ENCODE data around the gene DGCR6L.

- TF ChIP-seq BCL3 (IDR thresholded peaks at IDR 0.05) (no peak), RFX5 (IDR thresholded peaks at IDR 0.05) (no peak), POLR2A (IDR thresholded peaks at IDR 0.05; ENCODE audit: low read length) (no peak), CTCF (IDR thresholded peaks at IDR 0.05) (no peak), PHF8 (IDR thresholded peaks at IDR 0.05; ENCODE audit: borderline replicate concordance, low read depth) (no peak), FOXS1 (CRISPR knock-in tag; IDR thresholded peaks at IDR 0.05) (no peak)
- TF ChIP-seq, protein P1, sequence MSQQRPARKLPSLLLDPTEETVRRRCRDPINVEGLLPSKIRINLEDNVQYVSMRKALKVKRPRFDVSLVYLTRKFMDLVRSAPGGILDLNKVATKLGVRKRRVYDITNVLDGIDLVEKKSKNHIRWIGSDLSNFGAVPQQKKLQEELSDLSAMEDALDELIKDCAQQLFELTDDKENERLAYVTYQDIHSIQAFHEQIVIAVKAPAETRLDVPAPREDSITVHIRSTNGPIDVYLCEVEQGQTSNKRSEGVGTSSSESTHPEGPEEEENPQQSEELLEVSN (IDR thresholded peaks at IDR 0.05; ENCODE audit: borderline replicate concordance, low read depth) = no peak
- TF ChIP-seq, protein P2, sequence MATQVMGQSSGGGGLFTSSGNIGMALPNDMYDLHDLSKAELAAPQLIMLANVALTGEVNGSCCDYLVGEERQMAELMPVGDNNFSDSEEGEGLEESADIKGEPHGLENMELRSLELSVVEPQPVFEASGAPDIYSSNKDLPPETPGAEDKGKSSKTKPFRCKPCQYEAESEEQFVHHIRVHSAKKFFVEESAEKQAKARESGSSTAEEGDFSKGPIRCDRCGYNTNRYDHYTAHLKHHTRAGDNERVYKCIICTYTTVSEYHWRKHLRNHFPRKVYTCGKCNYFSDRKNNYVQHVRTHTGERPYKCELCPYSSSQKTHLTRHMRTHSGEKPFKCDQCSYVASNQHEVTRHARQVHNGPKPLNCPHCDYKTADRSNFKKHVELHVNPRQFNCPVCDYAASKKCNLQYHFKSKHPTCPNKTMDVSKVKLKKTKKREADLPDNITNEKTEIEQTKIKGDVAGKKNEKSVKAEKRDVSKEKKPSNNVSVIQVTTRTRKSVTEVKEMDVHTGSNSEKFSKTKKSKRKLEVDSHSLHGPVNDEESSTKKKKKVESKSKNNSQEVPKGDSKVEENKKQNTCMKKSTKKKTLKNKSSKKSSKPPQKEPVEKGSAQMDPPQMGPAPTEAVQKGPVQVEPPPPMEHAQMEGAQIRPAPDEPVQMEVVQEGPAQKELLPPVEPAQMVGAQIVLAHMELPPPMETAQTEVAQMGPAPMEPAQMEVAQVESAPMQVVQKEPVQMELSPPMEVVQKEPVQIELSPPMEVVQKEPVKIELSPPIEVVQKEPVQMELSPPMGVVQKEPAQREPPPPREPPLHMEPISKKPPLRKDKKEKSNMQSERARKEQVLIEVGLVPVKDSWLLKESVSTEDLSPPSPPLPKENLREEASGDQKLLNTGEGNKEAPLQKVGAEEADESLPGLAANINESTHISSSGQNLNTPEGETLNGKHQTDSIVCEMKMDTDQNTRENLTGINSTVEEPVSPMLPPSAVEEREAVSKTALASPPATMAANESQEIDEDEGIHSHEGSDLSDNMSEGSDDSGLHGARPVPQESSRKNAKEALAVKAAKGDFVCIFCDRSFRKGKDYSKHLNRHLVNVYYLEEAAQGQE (IDR thresholded peaks at IDR 0.05) = no peak
These were observed 46.1 kb downstream of the DGCR6L start for GRCh38 chr22:20273758-20274181.
